ENCODE data around the gene MRPL27.

MRPL27 gene

GRCh38 chr17:50328363-50329325 is 44.3 kb downstream of the MRPL27 start:
- H3K4me3 ChIP-seq (replicated peaks; ENCODE audit: low read depth, low read length), result no peak overlapping the region
- TF ChIP-seq, protein P1, sequence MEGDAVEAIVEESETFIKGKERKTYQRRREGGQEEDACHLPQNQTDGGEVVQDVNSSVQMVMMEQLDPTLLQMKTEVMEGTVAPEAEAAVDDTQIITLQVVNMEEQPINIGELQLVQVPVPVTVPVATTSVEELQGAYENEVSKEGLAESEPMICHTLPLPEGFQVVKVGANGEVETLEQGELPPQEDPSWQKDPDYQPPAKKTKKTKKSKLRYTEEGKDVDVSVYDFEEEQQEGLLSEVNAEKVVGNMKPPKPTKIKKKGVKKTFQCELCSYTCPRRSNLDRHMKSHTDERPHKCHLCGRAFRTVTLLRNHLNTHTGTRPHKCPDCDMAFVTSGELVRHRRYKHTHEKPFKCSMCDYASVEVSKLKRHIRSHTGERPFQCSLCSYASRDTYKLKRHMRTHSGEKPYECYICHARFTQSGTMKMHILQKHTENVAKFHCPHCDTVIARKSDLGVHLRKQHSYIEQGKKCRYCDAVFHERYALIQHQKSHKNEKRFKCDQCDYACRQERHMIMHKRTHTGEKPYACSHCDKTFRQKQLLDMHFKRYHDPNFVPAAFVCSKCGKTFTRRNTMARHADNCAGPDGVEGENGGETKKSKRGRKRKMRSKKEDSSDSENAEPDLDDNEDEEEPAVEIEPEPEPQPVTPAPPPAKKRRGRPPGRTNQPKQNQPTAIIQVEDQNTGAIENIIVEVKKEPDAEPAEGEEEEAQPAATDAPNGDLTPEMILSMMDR (IDR thresholded peaks at IDR 0.05; ENCODE audit: low read depth, low read length, missing control alignments), result no peak
- no peak for DNase-seq (ENCODE audit: extremely low read depth, low read depth)

DNA sequence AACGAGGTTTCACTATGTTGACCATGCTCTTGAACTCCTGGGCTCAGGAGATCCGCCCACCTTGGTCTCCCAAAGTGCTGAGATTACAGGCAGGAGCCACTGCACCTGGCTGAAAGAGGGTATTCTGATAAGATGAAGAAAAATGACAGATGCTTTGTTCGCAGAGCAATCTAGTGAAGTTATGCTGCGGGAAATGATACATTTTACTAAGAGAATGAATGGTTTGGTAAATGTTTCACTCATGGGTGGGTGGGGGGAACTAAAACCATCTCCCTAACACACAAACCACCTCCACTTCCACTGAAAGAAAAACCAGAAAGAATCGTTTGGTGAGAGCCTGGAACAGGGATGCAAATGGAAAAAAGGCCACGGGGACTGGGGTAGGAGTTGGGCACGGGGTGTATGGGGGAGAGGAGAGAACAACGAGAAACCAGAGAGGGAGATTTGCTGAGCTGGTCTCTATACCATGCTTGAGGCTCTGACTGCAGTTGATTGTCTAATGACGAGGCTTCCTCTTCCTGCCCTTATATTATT is 46.1 kb downstream of the MRPL27 start:
- H3K4me3 ChIP-seq (replicated peaks; ENCODE audit: low read depth, low read length), result no peak overlapping the region
- TF ChIP-seq, protein P1 (IDR thresholded peaks at IDR 0.05; ENCODE audit: low read depth, low read length, missing control alignments), result no peak
- DNase-seq (ENCODE audit: extremely low read depth, low read depth), result no peak

DNA sequence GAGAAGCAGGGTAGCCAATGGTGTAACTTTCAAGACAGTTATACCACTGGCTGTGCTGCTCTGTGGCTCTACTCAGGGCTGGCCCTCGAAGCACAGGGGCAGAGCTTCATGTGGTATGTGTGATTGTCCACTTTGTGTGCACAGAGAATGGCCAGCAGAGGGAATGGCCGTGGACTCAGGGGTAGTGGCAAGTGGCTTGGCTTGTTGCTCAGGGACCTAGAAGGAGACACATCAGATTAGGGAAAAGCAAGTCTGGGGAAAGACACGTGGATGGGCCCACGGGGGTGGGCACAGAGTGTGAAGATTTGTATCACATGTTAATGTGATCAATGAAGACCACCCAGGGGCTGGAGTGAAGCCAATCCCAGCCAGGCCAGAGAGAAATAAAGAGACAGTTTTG is 47.1 kb downstream of the MRPL27 start:
- TF ChIP-seq, protein P1 (IDR thresholded peaks at IDR 0.05; ENCODE audit: low read depth, low read length, missing control alignments), result no peak
- no peak overlapping the region for H3K4me3 ChIP-seq (replicated peaks; ENCODE audit: low read depth, low read length)
- no peak for DNase-seq (ENCODE audit: extremely low read depth, low read depth)

- TF ChIP-seq, protein P1 (IDR thresholded peaks at IDR 0.05; ENCODE audit: low read depth, low read length, missing control alignments), result no peak
- no peak for DNase-seq (ENCODE audit: extremely low read depth, low read depth)
- no peak overlapping the region for H3K4me3 ChIP-seq (replicated peaks; ENCODE audit: low read depth, low read length)
Observed at GRCh38 chr17:50323060-50323459, 49.9 kb downstream of the MRPL27 start.

- no peak overlapping the region for H3K4me3 ChIP-seq (replicated peaks; ENCODE audit: low read depth, low read length)
- no peak for DNase-seq (ENCODE audit: extremely low read depth, low read depth)
- TF ChIP-seq, protein P1 (IDR thresholded peaks at IDR 0.05; ENCODE audit: low read depth, low read length, missing control alignments), result no peak
Observed at GRCh38 chr17:50322271-50322670, 50.7 kb downstream of the MRPL27 start.

DNA sequence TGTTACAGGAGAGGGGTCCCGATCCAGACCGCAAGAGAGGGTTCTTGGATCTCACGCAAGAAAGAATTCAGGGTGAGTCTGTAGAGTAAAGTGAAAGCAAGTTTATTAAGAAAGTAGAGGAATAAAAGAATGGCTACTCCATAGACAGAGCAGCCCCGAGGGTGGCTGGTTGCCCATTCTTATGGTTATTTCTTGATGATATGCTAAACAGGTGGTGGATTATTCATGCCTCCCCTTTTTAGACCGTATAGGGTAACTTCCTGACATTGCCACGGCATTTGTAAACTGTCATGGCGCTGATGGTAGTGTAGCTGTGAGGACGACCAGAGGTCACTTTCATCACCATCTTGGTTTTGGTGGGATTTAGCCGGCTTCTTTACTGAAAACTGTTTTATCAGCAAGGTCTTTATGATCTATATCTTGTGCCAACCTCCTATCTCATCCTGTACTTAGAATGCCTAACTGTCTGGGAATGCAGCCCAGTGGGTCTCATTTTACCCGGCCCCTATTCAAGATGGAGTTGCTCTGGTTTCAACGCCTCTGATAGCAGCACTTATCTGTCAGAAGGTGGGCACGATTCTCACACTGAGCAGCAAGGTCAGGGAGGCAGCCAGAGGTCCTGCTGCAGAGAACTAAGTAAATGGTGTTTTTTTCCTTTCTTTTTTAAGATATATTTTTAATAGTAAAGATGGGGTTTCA is 53.5 kb downstream of the MRPL27 start:
- TF ChIP-seq, protein P1 (IDR thresholded peaks at IDR 0.05; ENCODE audit: low read depth, low read length, missing control alignments), result no peak
- no peak overlapping the region for H3K4me3 ChIP-seq (replicated peaks; ENCODE audit: low read depth, low read length)
- DNase-seq (ENCODE audit: extremely low read depth, low read depth), result no peak

Data from HFF-Myc (cell line).